ENCODE data around the gene STK10. TPM values are rescaled to one million over a fixed set of nuclear protein-coding genes. Genes with fewer than 3 reads are reported as not detected.

STK10 gene
- total RNA-seq, 1 donor from 2014 or later, result 66.2 TPM

- no peak for DNase-seq (ENCODE audit: extremely low spot score, unreplicated experiment)
- no peak overlapping the region for H3K27ac Mint-ChIP-seq (ENCODE audit: unreplicated experiment)
- H3K4me1 Mint-ChIP-seq (ENCODE audit: unreplicated experiment), result peaks cover 8% of the 10 kb centered on the region
- no peak overlapping the region for H3K4me3 Mint-ChIP-seq (ENCODE audit: unreplicated experiment)
- H3K9me3 Mint-ChIP-seq (ENCODE audit: unreplicated experiment), result no peaks in the 10 kb centered on the region
- TF ChIP-seq, protein P1, sequence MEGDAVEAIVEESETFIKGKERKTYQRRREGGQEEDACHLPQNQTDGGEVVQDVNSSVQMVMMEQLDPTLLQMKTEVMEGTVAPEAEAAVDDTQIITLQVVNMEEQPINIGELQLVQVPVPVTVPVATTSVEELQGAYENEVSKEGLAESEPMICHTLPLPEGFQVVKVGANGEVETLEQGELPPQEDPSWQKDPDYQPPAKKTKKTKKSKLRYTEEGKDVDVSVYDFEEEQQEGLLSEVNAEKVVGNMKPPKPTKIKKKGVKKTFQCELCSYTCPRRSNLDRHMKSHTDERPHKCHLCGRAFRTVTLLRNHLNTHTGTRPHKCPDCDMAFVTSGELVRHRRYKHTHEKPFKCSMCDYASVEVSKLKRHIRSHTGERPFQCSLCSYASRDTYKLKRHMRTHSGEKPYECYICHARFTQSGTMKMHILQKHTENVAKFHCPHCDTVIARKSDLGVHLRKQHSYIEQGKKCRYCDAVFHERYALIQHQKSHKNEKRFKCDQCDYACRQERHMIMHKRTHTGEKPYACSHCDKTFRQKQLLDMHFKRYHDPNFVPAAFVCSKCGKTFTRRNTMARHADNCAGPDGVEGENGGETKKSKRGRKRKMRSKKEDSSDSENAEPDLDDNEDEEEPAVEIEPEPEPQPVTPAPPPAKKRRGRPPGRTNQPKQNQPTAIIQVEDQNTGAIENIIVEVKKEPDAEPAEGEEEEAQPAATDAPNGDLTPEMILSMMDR (IDR thresholded peaks at IDR 0.05), result no peak
- no peaks in the 10 kb centered on the region for H3K27me3 Mint-ChIP-seq (ENCODE audit: unreplicated experiment)
- peaks cover 46% of the 10 kb centered on the region for H3K36me3 Mint-ChIP-seq (ENCODE audit: unreplicated experiment)
Measured at GRCh38 chr5:172052450-172053236, 135.4 kb downstream of the STK10 start.

DNA sequence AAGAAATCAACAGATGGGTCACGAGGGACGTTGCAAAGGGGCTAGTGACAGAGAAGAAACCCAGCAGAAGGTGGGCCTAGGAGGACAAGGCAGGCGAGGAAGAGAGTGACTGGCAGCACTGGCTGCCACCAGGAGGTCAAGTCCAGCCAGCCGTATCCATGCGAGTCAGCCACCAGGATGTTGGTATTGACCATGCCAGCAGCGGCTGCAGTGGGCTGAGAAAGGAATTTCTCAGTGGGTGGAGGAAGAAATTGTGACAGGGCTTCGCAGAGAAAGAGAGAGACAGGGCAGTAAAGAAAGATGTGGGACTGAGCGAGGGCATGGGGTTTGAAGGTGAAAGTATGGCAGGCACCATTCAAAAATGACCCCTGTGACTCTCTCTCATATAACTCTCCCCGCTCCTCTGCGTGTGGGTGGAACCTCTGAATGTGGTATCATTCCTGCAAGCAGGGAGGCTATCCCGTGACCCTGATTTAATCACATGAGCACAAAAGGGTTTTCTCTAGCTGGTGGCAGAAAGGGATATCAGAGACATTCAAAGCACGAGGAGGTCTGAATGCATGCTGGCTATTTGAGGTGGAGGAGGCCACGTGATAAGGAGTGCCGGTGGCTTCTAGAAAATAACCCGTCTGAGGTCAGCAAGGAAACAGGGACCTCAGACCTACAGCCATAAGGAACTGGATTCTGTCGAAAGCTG lies 136.2 kb downstream of the STK10 start:
- Mint-ChIP-seq H3K27me3 (ENCODE audit: unreplicated experiment) (no peaks in the 10 kb centered on the region), H3K9me3 (ENCODE audit: unreplicated experiment) (no peaks in the 10 kb centered on the region), H3K4me3 (ENCODE audit: unreplicated experiment) (no peak overlapping the region), H3K36me3 (ENCODE audit: unreplicated experiment) (peaks cover 42% of the 10 kb centered on the region), H3K4me1 (ENCODE audit: unreplicated experiment) (peaks cover 10% of the 10 kb centered on the region), H3K27ac (ENCODE audit: unreplicated experiment) (peak overlapping the region; percentile 32)
- TF ChIP-seq, protein P1 (IDR thresholded peaks at IDR 0.05), result no peak
- no peak for DNase-seq (ENCODE audit: extremely low spot score, unreplicated experiment)

- DNase-seq (ENCODE audit: extremely low spot score, unreplicated experiment), result no peak
- H3K27me3 Mint-ChIP-seq (ENCODE audit: unreplicated experiment), result no peaks in the 10 kb centered on the region
- H3K27ac Mint-ChIP-seq (ENCODE audit: unreplicated experiment), result no peak overlapping the region
- H3K36me3 Mint-ChIP-seq (ENCODE audit: unreplicated experiment), result peaks cover 35% of the 10 kb centered on the region
- no peaks in the 10 kb centered on the region for H3K9me3 Mint-ChIP-seq (ENCODE audit: unreplicated experiment)
- peaks cover 11% of the 10 kb centered on the region for H3K4me1 Mint-ChIP-seq (ENCODE audit: unreplicated experiment)
- H3K4me3 Mint-ChIP-seq (ENCODE audit: unreplicated experiment), result no peak overlapping the region
- TF ChIP-seq, protein P1 (IDR thresholded peaks at IDR 0.05), result no peak
Measured at GRCh38 chr5:172050080-172050479, 137.9 kb downstream of the STK10 start.

DNA sequence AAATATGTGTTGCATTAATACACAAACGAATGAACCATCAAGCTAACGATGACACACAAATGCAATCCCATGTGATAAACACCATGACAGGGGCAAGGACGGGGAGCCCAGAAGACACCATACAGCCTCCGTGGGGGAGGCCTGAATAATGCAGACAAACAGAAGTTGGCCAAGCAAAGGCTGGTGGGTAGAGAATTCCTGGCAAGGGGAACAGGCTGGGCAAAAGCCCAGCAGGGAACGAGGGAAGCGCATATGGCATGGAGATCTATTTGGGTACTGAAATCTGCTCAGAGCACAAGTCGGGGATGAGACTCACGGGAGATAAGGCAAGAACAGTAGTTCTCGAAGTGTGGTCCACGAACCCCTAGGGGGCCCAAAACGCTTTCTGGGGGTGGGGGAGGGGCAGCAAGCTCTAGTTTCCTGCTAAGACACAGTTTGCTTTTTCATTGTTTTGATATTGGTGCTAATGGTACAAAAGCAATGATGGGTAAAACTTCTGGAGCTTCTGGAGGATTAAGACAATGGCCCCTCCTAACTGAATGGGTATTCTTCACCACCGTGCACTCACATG lies 138.7 kb downstream of the STK10 start:
- Mint-ChIP-seq H3K36me3 (ENCODE audit: unreplicated experiment) (peaks cover 41% of the 10 kb centered on the region), H3K27me3 (ENCODE audit: unreplicated experiment) (no peaks in the 10 kb centered on the region), H3K9me3 (ENCODE audit: unreplicated experiment) (no peaks in the 10 kb centered on the region), H3K4me1 (ENCODE audit: unreplicated experiment) (peaks cover 12% of the 10 kb centered on the region), H3K4me3 (ENCODE audit: unreplicated experiment) (no peak overlapping the region), H3K27ac (ENCODE audit: unreplicated experiment) (no peak overlapping the region)
- DNase-seq (ENCODE audit: extremely low spot score, unreplicated experiment), result no peak
- TF ChIP-seq, protein P1 (IDR thresholded peaks at IDR 0.05), result no peak
